Testis (tissue), 2 donors: Measurements from ENCODE around the gene ASTN1.

ENCODE experiments used
- CTCF ChIP-seq, 3 experiments: fragments of 450-650 bp in 2 of 3; fragments of 200-600 bp in 1 of 3; sonication (generic) in 1 of 3; IDR thresholded peaks; one replicate each; pipeline ENCODE4 v1.5.1; 2016 to 2019; ENCODE audit warnings: antibody characterized with exemption in 3 of 3, mild to moderate bottlenecking in 2 of 3, moderate library complexity in 1 of 3
- POLR2A ChIP-seq: fragments of 450-650 bp; IDR thresholded peaks from one replicate; pipeline ENCODE4 v1.6.1; 2017; ENCODE audit warnings: antibody characterized with exemption, mild to moderate bottlenecking, moderate library complexity

- TF ChIP-seq CTCF (IDR thresholded peaks at IDR 0.05): no peak
- TF ChIP-seq POLR2A: no peak
Observed at GRCh38 chr1:176899321-176899720, 265.2 kb downstream of the ASTN1 start.
